Immature natural killer cell (primary cell): Measurements from ENCODE around the gene PLSCR4. TPM values are rescaled to one million over a fixed set of nuclear protein-coding genes. Genes with fewer than 3 reads are reported as not detected.
A peak's percentile ranks its signal among the peaks of the same experiment; 100 is the strongest.

Experiments
- DNase-seq, 3 donors: peaks; one replicate each; pipeline ENCODE4 v3.0.0; 2022; ENCODE audit warnings: mixed read lengths in 1 of 3
- H3K27ac Mint-ChIP-seq, 6 donors: one replicate each; pipeline ENCODE4 v1.8.0; 2020; ENCODE audit warnings: mixed read lengths in 6 of 6, mild to moderate bottlenecking in 5 of 6, inconsistent platforms in 4 of 6, moderate library complexity in 3 of 6
- H3K27me3 Mint-ChIP-seq, 3 donors: one replicate each; pipeline ENCODE4 v1.8.0; 2020 to 2021; ENCODE audit warnings: low read depth in 3 of 3, mild to moderate bottlenecking in 3 of 3, mixed read lengths in 3 of 3, moderate library complexity in 3 of 3, inconsistent platforms in 1 of 3
- H3K36me3 Mint-ChIP-seq, 3 donors: one replicate each; pipeline ENCODE4 v1.8.0; 2020; ENCODE audit warnings: mixed read lengths in 3 of 3, inconsistent platforms in 2 of 3, mild to moderate bottlenecking in 2 of 3
- H3K4me1 Mint-ChIP-seq, 2 donors: one replicate each; pipeline ENCODE4 v1.8.0; 2020; ENCODE audit warnings: inconsistent platforms in 2 of 2, mild to moderate bottlenecking in 2 of 2, mixed read lengths in 2 of 2, moderate library complexity in 1 of 2
- H3K4me3 Mint-ChIP-seq, 5 donors: one replicate each; pipeline ENCODE4 v1.8.0; 2020; ENCODE audit warnings: mild to moderate bottlenecking in 5 of 5, mixed read lengths in 5 of 5, inconsistent platforms in 3 of 5, moderate library complexity in 3 of 5
- H3K9me3 Mint-ChIP-seq, 6 donors: one replicate each; pipeline ENCODE4 v1.8.0; 2020; ENCODE audit warnings: mild to moderate bottlenecking in 6 of 6, mixed read lengths in 6 of 6, inconsistent platforms in 4 of 6, moderate library complexity in 3 of 6
- polyA plus RNA-seq, 3 donors: library from polyadenylated mRNA; unstranded; fragments of 300-500 nt; fragmentation: Illumina TruSeq; gene quantifications; one replicate each; pipeline ENCODE4 v1.2.3, GENCODE V29; 2021

PLSCR4 gene
- polyA plus RNA-seq, 3 donors from 2014 or later = 0.41 TPM; not detected in 2

DNA sequence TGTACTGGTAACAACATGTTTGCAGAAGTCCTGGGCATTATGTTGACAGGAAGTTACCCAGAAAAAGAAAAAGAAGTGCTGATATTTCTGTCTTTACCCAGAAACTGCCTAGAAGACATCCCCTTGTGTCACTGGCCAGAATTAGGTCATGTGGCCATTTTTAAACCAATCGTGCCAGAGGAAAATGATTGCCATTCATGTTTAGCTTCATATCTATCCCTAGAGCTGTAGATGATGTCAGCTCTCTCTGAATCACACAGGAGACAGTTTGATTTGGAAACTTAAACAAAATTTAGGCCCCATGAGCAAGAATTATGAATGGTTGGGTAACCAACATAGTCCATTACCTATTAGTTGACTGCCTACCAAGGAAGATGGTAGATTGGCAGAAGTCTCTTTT is 81.0 kb downstream of the PLSCR4 start:
- peaks cover 0 to 3% (median 0%) of the 10 kb centered on the region in 3 donors for H3K27me3 Mint-ChIP-seq
- no peaks in the 10 kb centered on the region for H3K36me3 Mint-ChIP-seq
- H3K4me3 Mint-ChIP-seq = no peak overlapping the region
- peaks cover 0 to 11% (median 1%) of the 10 kb centered on the region in 6 donors for H3K9me3 Mint-ChIP-seq
- H3K4me1 Mint-ChIP-seq = no peaks in the 10 kb centered on the region
- no peak for DNase-seq
- no peak overlapping the region for H3K27ac Mint-ChIP-seq

DNA sequence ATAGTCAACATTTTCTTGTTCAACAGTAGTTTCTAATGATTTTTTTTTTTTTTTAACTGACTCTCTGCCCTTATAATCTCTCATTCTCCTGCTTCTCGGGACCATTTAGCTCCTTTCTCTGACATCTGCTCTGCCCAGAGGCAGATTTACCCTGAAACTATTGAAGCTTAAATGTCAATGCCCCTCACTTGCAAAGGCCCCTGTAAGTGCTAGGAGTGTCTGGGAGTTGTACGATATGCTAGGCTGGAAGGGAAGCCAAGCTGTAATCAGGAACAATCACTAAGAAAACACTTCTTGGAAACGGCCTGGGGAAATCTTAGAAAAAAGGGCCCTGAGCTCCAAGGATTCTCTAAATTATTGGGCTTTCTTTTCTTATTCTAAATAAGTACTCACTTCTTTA is 84.1 kb downstream of the PLSCR4 start:
- H3K36me3 Mint-ChIP-seq = peaks cover 0 to 4% (median 4%) of the 10 kb centered on the region in 3 donors
- H3K27ac Mint-ChIP-seq = no peak overlapping the region
- peaks cover 0 to 4% of the 10 kb centered on the region in 2 donors for H3K4me1 Mint-ChIP-seq
- no peak overlapping the region for H3K4me3 Mint-ChIP-seq
- peaks cover 6 to 9% (median 6%) of the 10 kb centered on the region in 3 donors for H3K27me3 Mint-ChIP-seq
- no peak for DNase-seq
- H3K9me3 Mint-ChIP-seq = peaks cover 0 to 15% (median 2%) of the 10 kb centered on the region in 6 donors

DNA sequence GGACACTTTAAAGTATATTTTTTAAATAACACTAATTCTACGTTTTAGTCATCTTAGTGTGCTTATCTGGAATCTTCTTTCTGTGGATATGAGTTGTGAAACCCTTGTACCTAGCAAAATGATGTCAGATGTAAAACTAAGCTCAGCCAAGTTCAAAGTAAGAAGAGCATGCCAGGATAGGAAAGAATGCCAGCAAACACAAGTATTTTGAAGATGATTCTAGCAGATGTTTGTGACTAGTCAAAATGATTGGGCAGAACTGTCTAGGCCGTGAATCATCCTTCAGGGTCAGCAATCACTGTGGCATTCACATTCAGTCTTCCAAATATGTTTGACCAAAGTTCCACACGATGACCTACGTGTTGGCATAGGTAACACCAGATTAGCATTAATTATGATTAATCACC is 84.5 kb downstream of the PLSCR4 start:
- Mint-ChIP-seq H3K9me3 (peaks cover 0 to 18% (median 2%) of the 10 kb centered on the region in 6 donors), H3K4me1 (peaks cover 2 to 8% of the 10 kb centered on the region in 2 donors), H3K4me3 (no peak overlapping the region), H3K27ac (no peak overlapping the region), H3K27me3 (peaks cover 8 to 12% (median 9%) of the 10 kb centered on the region in 3 donors), H3K36me3 (peaks cover 0 to 4% (median 4%) of the 10 kb centered on the region in 3 donors)
- DNase-seq = no peak

DNA sequence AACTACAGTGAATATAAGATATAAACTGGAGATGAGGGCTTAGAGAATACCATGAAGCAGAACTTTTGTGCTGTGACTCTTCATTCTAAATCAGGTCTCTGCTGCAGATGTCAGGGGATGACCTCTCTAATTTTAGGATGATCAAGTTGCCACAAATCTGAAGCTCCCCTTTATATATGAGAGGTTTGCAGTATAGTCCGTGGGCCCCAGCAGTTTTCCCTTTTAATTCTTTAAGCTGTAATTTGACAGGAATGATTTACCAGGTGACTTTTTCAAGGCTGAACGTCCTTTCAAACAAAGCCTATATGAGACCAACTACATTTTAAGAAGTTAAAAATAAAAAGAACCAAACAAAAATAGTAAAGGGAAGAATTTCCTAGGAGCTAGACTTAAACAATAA is 85.0 kb downstream of the PLSCR4 start:
- Mint-ChIP-seq H3K36me3 (peaks cover 0 to 4% (median 4%) of the 10 kb centered on the region in 3 donors), H3K9me3 (peaks cover 0 to 13% (median 2%) of the 10 kb centered on the region in 6 donors), H3K4me3 (no peak overlapping the region), H3K27ac (no peak overlapping the region), H3K4me1 (peaks cover 2 to 8% of the 10 kb centered on the region in 2 donors), H3K27me3 (peaks cover 8 to 12% (median 8%) of the 10 kb centered on the region in 3 donors)
- no peak for DNase-seq

DNA sequence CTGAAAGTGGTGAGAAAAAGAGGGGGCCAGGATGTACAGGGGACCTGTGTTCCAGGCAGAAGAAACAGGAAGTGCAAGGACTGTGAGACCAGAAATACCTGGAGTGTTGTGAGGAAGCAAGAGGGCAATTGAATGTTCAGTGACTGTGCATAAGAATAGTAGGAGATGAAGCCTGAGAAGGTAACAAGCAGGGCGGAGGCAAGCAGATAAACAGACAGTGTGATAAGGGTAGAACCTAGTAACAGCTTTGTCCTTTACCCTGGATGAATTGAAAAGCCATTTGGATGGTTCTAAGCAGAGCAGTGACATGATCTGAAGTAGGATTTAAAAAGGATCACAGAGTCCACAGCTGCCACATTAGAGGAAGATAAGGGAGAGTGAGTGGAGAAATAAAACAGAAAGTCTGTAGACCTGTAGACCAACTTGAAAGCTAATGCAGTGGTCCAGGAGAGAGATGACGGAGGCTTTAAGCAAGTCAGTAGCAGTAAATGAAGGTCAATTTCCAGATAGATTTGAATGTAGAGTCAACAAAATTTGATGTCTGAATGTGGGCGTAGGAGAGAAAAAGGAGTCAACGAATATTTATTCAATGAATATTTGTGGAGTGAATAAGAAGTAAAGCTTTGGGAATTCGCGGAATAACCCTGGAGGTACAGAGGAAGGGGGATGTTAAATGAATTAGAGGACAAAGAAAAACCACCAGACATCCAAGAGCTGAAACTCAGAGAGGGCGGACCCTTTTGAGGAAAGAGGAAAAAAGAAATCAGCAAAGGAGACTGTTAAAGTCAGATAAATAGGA is 85.7 kb downstream of the PLSCR4 start:
- DNase-seq = no peak
- Mint-ChIP-seq H3K27ac (no peak overlapping the region), H3K4me3 (no peak overlapping the region), H3K4me1 (peaks cover 4 to 12% of the 10 kb centered on the region in 2 donors), H3K27me3 (peaks cover 8 to 14% (median 11%) of the 10 kb centered on the region in 3 donors), H3K36me3 (peaks cover 0 to 4% (median 4%) of the 10 kb centered on the region in 3 donors), H3K9me3 (peaks cover 0 to 13% (median 4%) of the 10 kb centered on the region in 6 donors)

DNA sequence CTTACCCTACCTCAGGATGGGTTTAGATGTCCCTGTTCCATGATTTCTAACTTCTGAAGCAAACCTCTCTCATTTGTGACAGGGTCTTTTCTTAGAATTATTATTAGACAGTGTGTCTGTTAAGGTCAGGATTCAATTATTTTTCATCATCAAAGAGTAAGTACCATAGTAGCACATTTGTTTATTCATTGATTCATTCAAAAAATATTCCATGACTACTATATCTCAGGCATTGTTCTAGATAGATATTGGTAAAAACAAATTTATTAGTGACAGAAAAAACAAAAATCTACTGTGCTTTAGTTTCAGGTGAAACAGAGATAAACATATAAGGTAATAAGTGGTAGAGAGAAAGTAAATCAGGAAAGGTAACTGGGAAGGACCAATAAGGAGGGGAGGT is 86.4 kb downstream of the PLSCR4 start:
- Mint-ChIP-seq H3K4me3 (no peak overlapping the region), H3K9me3 (peaks cover 0 to 17% (median 5%) of the 10 kb centered on the region in 6 donors)

DNA sequence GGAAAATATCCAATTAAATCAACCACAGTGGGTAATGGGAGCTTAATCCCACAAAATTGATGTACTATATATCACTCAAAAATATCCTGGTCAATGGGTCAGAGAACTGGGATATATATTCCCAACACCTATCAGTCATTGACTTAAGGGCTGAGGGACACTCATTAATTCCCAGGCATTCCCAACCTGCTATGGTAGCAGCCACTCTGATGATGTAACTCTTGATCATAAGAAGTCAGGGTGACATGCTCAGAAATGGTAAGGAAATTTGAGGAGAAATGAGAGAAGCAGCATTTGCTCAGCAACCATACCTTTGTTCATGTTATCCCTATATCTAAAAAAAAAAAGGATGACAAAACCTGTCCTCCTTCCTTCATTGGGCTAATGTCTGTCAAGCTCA is 86.8 kb downstream of the PLSCR4 start:
- peaks cover 4 to 16% of the 10 kb centered on the region in 2 donors for H3K4me1 Mint-ChIP-seq
- no peak overlapping the region for H3K4me3 Mint-ChIP-seq
- H3K36me3 Mint-ChIP-seq = peaks cover 0 to 4% (median 4%) of the 10 kb centered on the region in 3 donors
- H3K9me3 Mint-ChIP-seq = peaks cover 0 to 17% (median 5%) of the 10 kb centered on the region in 6 donors
- H3K27ac Mint-ChIP-seq = no peak overlapping the region
- no peak for DNase-seq
- H3K27me3 Mint-ChIP-seq = peaks cover 11 to 19% (median 14%) of the 10 kb centered on the region in 3 donors

More for the DNA sequence above, 86.4 kb downstream of the PLSCR4 start:
- Mint-ChIP-seq H3K27ac (no peak overlapping the region), H3K36me3 (peaks cover 0 to 4% (median 4%) of the 10 kb centered on the region in 3 donors), H3K4me1 (peaks cover 4 to 16% of the 10 kb centered on the region in 2 donors), H3K27me3 (peaks cover 11 to 19% (median 14%) of the 10 kb centered on the region in 3 donors)
- DNase-seq = no peak

DNA sequence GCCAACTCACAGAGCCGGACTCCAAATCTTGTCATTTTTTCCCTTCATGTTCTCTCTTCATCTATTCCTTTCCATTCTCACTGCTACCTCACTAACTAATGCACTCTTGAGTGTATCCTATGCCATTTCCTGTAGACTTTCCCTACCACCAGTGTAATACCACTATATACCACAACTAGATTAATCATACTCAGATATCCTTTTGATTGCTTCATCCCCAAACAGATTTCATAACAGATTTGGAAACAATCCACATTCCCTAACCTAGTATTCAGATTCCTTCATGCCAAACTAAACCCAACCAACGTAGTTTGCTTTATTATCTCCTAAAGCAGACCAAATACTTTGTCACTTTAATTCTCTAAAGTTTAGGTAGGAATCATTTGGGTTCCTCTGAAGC is 87.3 kb downstream of the PLSCR4 start:
- Mint-ChIP-seq H3K27me3 (peaks cover 11 to 19% (median 14%) of the 10 kb centered on the region in 3 donors), H3K36me3 (peaks cover 0 to 4% (median 4%) of the 10 kb centered on the region in 3 donors), H3K27ac (no peak overlapping the region), H3K4me3 (no peak overlapping the region), H3K4me1 (peaks cover 4 to 16% of the 10 kb centered on the region in 2 donors), H3K9me3 (peaks cover 0 to 17% (median 5%) of the 10 kb centered on the region in 6 donors)
- no peak for DNase-seq

DNA sequence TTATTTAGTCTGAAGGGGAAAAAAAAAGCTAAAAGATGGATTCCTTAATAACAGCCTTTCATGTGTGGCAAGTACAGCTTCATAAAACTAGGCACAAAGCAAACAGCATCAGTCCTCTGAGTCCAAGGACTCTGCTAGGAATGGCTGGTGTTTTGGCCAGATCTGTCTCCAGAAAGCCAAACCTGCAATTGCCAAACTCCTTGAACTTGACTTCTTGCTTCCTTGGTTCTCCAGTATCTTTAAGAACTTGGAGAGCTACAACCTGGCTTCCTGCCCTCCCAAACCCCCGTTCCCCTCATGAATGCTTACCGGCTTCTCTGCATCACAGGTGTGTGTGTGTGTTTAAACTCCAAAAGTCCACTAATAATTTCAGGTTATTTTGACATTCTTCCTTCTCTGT is 88.3 kb downstream of the PLSCR4 start:
- H3K4me1 Mint-ChIP-seq = peaks cover 4 to 16% of the 10 kb centered on the region in 2 donors
- peak overlapping the region in 1 of 5 donors; percentile 0 for H3K4me3 Mint-ChIP-seq
- peaks cover 0 to 17% (median 5%) of the 10 kb centered on the region in 6 donors for H3K9me3 Mint-ChIP-seq
- H3K27me3 Mint-ChIP-seq = peaks cover 11 to 19% (median 14%) of the 10 kb centered on the region in 3 donors
- H3K36me3 Mint-ChIP-seq = peaks cover 0 to 4% (median 4%) of the 10 kb centered on the region in 3 donors
- DNase-seq = no peak
- H3K27ac Mint-ChIP-seq = no peak overlapping the region

DNA sequence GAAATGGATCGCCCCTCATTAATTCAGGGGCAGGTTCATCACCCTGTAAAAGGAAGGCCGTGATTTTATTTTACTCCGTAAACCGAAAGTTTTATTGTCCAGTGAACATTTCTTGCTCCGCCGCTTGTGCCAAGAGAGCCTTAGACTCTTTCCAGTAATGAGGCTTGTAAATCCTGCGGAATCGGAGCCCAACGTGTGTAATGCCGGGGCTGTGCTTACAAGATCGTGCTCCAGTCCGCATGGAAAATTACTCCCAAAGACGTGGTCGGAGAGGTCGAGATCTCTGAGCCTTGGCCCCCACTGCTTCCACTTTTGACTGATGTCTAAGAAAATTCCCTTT is 89.3 kb downstream of the PLSCR4 start:
- peaks cover 11 to 19% (median 14%) of the 10 kb centered on the region in 3 donors for H3K27me3 Mint-ChIP-seq
- peaks cover 0 to 17% (median 6%) of the 10 kb centered on the region in 6 donors for H3K9me3 Mint-ChIP-seq
- H3K27ac Mint-ChIP-seq = no peak overlapping the region
- peaks cover 0 to 4% (median 4%) of the 10 kb centered on the region in 3 donors for H3K36me3 Mint-ChIP-seq
- peak overlapping the region; percentile 27 to 61 (median 39) for H3K4me3 Mint-ChIP-seq
- H3K4me1 Mint-ChIP-seq = peaks cover 4 to 16% of the 10 kb centered on the region in 2 donors
- DNase-seq = no peak

DNA sequence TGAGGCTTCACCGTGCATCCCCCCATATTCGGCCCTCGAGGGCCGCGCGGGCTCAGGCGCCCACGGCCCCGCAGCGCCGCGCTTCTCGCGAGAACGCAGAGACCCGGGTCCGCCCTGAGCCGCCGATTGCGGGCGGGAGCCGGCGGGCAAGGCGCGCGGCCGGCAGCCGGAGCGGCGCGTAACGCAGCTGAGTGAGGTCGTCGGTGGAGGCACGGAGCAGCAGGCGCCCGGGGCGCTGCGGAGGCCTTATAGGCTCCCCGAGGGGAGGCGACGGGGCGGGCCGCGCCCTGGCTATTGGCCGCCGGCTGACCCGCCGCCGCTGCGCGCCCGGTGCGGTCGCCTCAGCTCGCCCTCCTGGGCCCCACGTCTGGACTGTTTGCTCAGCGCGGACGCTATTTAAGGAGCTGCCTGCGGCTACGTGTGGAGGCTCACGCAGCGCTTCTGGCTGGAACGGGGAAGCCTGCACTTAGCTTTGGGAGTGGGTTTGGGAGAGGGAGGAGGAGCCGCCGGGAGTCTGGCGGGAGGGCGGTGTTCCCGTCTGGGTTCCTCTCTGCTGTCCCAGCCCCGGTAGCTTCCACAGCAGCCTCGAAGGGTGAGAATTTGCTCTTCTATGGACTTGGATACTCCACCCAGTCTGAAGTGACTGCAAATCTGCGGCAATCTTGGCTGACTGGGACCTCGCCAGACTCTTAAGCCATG is 89.8 kb downstream of the PLSCR4 start, which contains the start of gene PLOD2:
Gene PLOD2, minus strand, starts transcription at position 221 of the 699 bp plus-strand sequence. Its CDS starts 195 bp downstream, at position 26.
- peaks cover 0 to 4% (median 4%) of the 10 kb centered on the region in 3 donors for H3K36me3 Mint-ChIP-seq
- H3K27me3 Mint-ChIP-seq = peaks cover 11 to 19% (median 14%) of the 10 kb centered on the region in 3 donors
- H3K4me1 Mint-ChIP-seq = peaks cover 4 to 16% of the 10 kb centered on the region in 2 donors
- peak in 1 of 3 donors; percentile 6 for DNase-seq
- no peak within 1 kb of the TSS for H3K27ac Mint-ChIP-seq
- peak within 1 kb of the TSS; percentile 52 to 75 (median 59) for H3K4me3 Mint-ChIP-seq
- peaks cover 0 to 17% (median 8%) of the 10 kb centered on the region in 6 donors for H3K9me3 Mint-ChIP-seq

DNA sequence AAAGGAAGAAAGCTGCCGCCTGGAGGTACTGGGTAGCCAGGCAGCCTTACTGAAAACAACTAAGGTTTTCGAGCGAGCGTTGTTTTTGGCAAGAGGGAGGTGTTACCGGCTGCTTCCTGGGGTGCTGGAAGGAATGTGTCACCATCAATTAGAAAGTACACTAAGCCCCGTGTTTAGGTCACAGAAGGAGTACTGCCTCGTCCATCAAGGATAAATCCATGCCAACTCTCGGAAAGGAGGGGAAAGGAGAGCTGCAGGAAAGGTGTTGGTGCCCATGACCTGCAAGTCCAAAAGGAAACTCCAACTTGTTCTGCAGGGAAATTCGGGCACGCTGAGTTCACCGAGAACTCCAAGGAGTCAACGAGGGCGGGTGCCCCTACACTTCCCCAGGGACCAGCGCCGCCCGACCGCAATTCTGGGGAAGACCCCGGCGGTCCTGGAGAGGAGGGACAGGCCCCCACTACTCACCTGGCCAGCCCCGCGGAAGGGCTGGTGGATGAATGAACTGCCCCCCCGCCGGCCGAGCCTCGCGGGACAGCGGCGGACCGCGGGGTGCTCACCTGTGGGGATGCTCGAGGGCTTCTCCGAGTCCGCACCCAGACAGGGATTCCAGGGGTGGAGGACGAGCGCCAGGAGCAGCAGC is 90.5 kb downstream of the PLSCR4 start:
- no peak for DNase-seq
- H3K27ac Mint-ChIP-seq = no peak overlapping the region
- peaks cover 0 to 17% (median 8%) of the 10 kb centered on the region in 6 donors for H3K9me3 Mint-ChIP-seq
- peak overlapping the region; percentile 52 to 75 (median 59) for H3K4me3 Mint-ChIP-seq
- peaks cover 14 to 19% (median 14%) of the 10 kb centered on the region in 3 donors for H3K27me3 Mint-ChIP-seq
- H3K4me1 Mint-ChIP-seq = peaks cover 4 to 16% of the 10 kb centered on the region in 2 donors
- H3K36me3 Mint-ChIP-seq = peaks cover 0 to 4% (median 4%) of the 10 kb centered on the region in 3 donors
